Small intestine (tissue), 7 donors: ENCODE measurements around the gene CAMK1D. TPM values are rescaled to one million over a fixed set of nuclear protein-coding genes. Genes with fewer than 3 reads are reported as not detected.

Source experiments
- DNase-seq, 2 donors: peaks; one replicate each; pipeline versions ENCODE4 v3.0.0 to v3.0.0-alpha.2; 2013
- FAIRE-seq: peaks from 2 replicates; lab custom pipeline; 2012; peaks lifted over from hg19 to GRCh38; lab: Jason Lieb, UNC
- H3K27ac ChIP-seq, 3 donors: one replicate each; pipeline ENCODE4 v1.5.1; 2013; ENCODE audit warnings: low read length in 2 of 3, mild to moderate bottlenecking in 2 of 3, control low read depth in 1 of 3, inconsistent platforms in 1 of 3, low read depth in 1 of 3, moderate library complexity in 1 of 3
- H3K27me3 ChIP-seq, 3 donors: one replicate each; pipeline ENCODE4 v1.6.1; 2013; ENCODE audit warnings: low read length in 3 of 3, inconsistent platforms in 1 of 3; ENCODE audit not compliant: control insufficient read depth in 3 of 3, insufficient read depth in 3 of 3
- H3K36me3 ChIP-seq, 3 donors: one replicate each; pipeline ENCODE4 v1.6.1; 2013; ENCODE audit warnings: low read length in 3 of 3, inconsistent platforms in 1 of 3, low read depth in 1 of 3, mild to moderate bottlenecking in 1 of 3, moderate library complexity in 1 of 3; ENCODE audit not compliant: control insufficient read depth in 3 of 3, insufficient read depth in 2 of 3
- H3K4me1 ChIP-seq, 3 donors: one replicate each; pipeline ENCODE4 v1.6.1; 2013; ENCODE audit warnings: low read length in 2 of 3, inconsistent platforms in 1 of 3, low read depth in 1 of 3, mild to moderate bottlenecking in 1 of 3, moderate library complexity in 1 of 3; ENCODE audit not compliant: control insufficient read depth in 3 of 3, insufficient read depth in 2 of 3
- H3K4me3 ChIP-seq, 3 donors: one replicate each; pipeline ENCODE4 v1.5.1; 2013; ENCODE audit warnings: low read length in 3 of 3, control low read depth in 1 of 3, inconsistent platforms in 1 of 3, low read depth in 1 of 3, mild to moderate bottlenecking in 1 of 3, moderate library complexity in 1 of 3
- H3K9me3 ChIP-seq, 2 donors: one replicate each; pipeline ENCODE4 v1.6.1; 2013; ENCODE audit warnings: low read depth in 1 of 2, low read length in 1 of 2; ENCODE audit not compliant: control insufficient read depth in 2 of 2, insufficient read depth in 1 of 2
- WGBS, 3 donors: extraction: QIAGEN DNeasy Blood & Tissue Kit; methylation state at CpG; one replicate each; pipeline ENCODE4 v1.1.7; 2013; 5-methylcytosine and 5-hydroxymethylcytosine counted together
- polyA plus RNA-seq, 4 donors: library from polyadenylated mRNA; stranded (reverse) in 3 of 4; unstranded in 1 of 4; fragments of 200-250 nt in 3 of 4; fragments of 120-200 nt in 1 of 4; gene quantifications; one replicate each; pipeline versions ENCODE4 v1.2.1 to v1.2.3, GENCODE V29; 2013
- donor health status: healthy with polysubstance abuse.
- donor health status: control.
- donor health status: control.
- donor health status: Bipolar disorder and iron deficiency.
- donor health status: healthy.

CAMK1D gene
- polyA plus RNA-seq, 4 donors = 0.45 to 9.7 (median 3.8) TPM

DNA sequence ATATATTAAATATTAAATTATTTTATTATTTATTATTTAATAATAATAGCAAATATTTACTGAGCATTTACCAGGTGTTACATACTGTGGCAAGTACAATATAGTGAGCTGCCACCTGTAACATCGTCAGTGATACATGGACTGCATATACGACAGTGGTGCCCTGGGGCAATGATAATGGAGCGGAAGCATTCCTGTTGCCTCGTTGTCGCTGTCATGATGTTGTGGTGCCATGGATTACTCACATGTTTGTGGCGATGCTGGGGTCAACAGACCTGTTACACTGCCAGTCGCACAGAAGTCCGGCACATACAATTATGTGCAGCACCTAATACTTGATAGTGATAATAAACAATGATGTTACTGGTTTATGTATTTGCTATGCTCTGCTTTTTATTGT, 20.6 kb downstream of the CAMK1D start:
- Histone ChIP-seq H3K4me1 (peaks cover 0 to 2% (median 0%) of the 10 kb centered on the region in 3 donors), H3K9me3 (no peaks in the 10 kb centered on the region), H3K36me3 (no peaks in the 10 kb centered on the region), H3K27me3 (no peaks in the 10 kb centered on the region), H3K27ac (no peak overlapping the region), H3K4me3 (no peak overlapping the region)
- WGBS, 3 donors = 94 to 97% (median 97%) methylated on average over 8 of the region's 8 CpGs
- DNase-seq (no peak), FAIRE-seq (no peak)

DNA sequence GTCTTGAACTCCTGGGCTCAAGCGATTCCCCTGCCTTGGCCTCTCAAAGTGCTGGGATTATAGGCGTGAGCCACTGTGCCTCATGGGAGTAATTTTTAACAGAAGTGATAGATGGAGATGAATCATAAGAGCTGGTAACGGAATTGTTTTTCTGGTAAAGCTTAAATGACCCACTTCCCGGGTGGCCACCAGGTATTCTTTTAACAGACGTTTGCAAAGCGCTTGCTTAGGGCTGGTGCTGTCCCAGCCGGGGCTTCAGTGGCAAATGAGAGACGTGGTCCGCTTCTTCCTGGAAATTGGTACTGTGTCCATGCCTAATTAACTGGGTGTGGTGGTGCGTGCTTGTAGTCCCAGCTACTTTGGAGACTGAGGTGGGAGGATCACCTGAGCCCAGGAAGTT, 23.5 kb downstream of the CAMK1D start:
- no peaks in the 10 kb centered on the region for H3K36me3 ChIP-seq
- H3K9me3 ChIP-seq = no peaks in the 10 kb centered on the region
- DNase-seq = no peak
- no peak for FAIRE-seq
- no peaks in the 10 kb centered on the region for H3K4me1 ChIP-seq
- H3K27ac ChIP-seq = no peak overlapping the region
- no peak overlapping the region for H3K4me3 ChIP-seq
- H3K27me3 ChIP-seq = no peaks in the 10 kb centered on the region
- WGBS, 3 donors = 84 to 92% (median 88%) methylated on average over 10 of the region's 10 CpGs

DNA sequence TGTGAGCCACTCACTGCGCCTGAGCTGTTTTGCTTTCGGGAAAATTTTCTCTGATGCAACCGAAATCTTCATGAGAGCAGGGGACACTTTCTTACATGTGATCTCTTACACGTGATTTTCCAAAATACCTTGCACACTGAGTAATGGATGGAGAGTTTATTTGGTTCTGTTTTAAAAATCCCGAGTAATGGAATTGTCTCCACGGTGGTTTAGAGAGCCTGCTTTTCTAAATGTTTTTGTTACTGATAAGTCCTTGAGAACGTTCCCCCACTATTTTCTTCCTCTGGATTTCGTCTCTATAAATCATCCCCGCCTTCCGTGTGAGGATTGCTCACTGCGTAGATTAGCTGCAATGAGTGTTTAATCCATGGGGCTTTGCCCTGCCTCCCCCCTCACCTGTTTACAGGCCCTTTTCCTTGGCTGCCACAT, 25.7 kb downstream of the CAMK1D start:
- Histone ChIP-seq H3K27me3 (no peaks in the 10 kb centered on the region), H3K4me3 (no peak overlapping the region), H3K27ac (peak overlapping the region in 1 of 3 donors; percentile 5), H3K9me3 (no peaks in the 10 kb centered on the region), H3K4me1 (no peaks in the 10 kb centered on the region), H3K36me3 (no peaks in the 10 kb centered on the region)
- DNase-seq = no peak
- 78 to 86% (median 85%) methylated on average over 11 of the region's 11 CpGs for WGBS, 3 donors
- FAIRE-seq = no peak

DNA sequence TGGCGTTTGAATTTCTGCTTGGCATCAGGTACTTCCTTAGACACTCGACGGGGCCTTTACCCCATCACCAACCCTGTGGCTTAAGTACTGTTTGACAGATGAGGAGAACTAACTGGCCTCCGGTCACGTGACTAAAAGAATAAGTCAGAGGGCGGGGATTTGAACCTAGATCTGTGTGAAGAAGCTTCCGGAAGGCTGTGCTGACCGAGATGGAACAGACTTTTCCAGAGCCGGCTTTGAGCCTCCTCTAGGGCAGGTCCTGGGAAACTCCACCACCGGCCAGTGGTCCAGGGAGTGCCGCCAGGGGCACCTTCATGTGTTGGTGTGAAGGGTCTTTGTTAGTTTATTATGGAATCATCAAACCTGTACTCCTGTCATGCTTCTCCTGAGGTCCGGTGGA, 26.9 kb downstream of the CAMK1D start:
- H3K4me1 ChIP-seq = no peaks in the 10 kb centered on the region
- no peaks in the 10 kb centered on the region for H3K27me3 ChIP-seq
- H3K36me3 ChIP-seq = no peaks in the 10 kb centered on the region
- DNase-seq (no peak), FAIRE-seq (no peak)
- H3K4me3 ChIP-seq = no peak overlapping the region
- H3K9me3 ChIP-seq = no peaks in the 10 kb centered on the region
- 93 to 95% (median 94%) methylated on average over 12 of the region's 12 CpGs for WGBS, 3 donors
- H3K27ac ChIP-seq = no peak overlapping the region

DNA sequence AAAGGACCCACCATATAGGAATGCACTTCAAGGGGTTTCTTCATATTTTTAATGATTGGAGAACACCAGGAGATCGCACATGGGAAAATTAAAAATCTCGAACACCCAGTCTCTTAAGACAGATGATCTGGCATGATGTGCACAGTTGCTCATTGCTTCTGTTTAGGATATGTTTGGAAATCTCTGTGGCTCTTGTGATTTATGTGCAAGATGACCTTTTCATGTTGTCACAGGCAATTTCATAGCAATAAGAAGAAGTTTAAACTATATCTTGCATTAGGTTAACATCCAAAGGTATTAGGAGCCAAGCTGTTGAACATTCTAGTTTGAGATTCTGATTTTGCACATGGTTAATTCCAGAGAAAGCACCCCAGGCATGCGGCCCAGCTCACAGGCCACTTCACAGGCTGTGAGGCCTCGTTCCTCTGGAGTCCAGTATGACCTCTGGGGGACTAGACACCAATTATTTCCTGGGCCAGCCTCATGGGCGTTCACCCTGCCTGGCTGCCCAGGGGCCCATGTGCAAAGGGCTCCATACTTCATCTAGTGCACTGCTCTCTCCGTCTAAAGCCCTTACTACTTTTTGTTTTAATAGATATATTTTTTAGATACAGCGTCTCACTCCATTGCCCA, 28.4 kb downstream of the CAMK1D start:
- no peaks in the 10 kb centered on the region for H3K36me3 ChIP-seq
- no peak overlapping the region for H3K4me3 ChIP-seq
- WGBS, 3 donors = 82 to 85% (median 83%) methylated on average over 7 of the region's 7 CpGs
- H3K27me3 ChIP-seq = no peaks in the 10 kb centered on the region
- H3K27ac ChIP-seq = no peak overlapping the region
- FAIRE-seq (no peak), DNase-seq (no peak)
- no peaks in the 10 kb centered on the region for H3K4me1 ChIP-seq
- no peaks in the 10 kb centered on the region for H3K9me3 ChIP-seq

DNA sequence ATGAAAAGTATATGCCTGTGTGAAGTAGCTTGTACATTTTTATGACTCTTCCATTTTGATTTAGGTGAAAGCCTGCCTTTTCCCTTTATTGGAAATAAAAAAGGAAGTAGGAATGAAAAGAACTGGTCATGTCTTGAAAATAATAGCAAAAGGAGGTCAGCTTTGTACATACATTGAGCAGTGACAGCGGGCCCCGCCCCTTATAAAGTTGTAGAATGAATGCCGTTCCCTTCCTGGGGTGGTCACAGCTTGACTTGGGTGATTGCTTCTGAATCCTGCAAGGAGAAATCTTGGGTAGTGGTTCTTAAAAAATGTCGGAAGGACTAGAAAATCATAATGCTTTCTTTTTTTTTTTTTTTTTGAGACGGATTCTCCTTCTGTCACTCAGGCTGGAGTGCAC, 31.7 kb downstream of the CAMK1D start:
- Histone ChIP-seq H3K36me3 (no peaks in the 10 kb centered on the region), H3K4me3 (no peak overlapping the region), H3K4me1 (no peaks in the 10 kb centered on the region), H3K27me3 (no peaks in the 10 kb centered on the region), H3K9me3 (no peaks in the 10 kb centered on the region), H3K27ac (no peak overlapping the region)
- WGBS, 3 donors = 94 to 98% (median 95%) methylated on average over 5 of the region's 5 CpGs
- no peak for FAIRE-seq
- DNase-seq = no peak

DNA sequence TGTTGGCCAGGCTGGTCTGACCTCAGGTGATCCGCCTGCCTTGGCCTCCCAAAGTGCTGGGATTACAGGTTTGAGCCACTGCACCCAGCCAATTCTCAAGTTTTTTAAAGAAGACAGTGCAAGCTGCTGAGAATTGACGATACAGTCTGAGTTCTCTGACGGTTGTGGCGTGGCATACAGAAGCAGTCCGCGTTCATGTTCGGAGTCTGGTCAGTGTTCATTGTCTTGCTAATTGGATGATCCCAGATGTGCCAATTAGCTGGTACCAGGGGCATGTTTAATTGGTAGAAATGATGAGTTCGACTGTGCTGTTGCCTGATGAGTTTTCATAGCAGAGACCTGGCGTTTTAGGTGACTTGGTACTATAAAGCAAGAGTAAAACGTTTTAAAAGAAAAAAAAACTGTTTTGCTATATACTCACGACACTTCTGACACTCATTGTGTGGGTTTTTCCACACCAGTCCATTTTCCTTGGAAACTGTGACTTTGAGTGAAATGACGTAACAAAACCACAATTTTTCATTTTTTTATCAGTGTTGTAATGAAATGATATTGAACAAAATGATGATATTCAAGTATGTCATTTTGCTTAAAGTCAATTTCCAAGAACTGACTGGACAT, 32.3 kb downstream of the CAMK1D start:
- 83 to 93% (median 89%) methylated on average over 12 of the region's 12 CpGs for WGBS, 3 donors
- Histone ChIP-seq H3K27me3 (no peaks in the 10 kb centered on the region), H3K4me1 (no peaks in the 10 kb centered on the region), H3K27ac (no peak overlapping the region), H3K4me3 (no peak overlapping the region), H3K36me3 (no peaks in the 10 kb centered on the region), H3K9me3 (no peaks in the 10 kb centered on the region)
- DNase-seq (no peak), FAIRE-seq (no peak)

DNA sequence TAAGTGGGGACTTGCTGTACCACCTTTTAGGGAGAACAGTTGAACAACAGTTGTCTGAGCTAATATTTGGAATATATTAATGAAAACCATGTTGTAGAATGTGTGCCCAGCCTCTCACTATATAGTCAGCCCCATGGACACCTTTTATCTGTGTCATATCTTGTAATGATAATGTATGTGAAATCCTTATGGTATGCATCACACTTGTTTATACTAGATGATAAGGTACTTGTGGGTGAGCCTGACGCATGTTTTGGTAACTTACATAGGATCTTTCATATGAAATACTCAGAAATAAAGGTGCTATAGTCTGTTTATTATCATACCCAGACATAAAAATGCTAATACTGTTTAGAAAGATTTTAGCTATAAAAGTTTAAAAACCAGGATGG, 32.8 kb downstream of the CAMK1D start:
- no peaks in the 10 kb centered on the region for H3K9me3 ChIP-seq
- H3K36me3 ChIP-seq = no peaks in the 10 kb centered on the region
- H3K27me3 ChIP-seq = no peaks in the 10 kb centered on the region
- DNase-seq = no peak
- H3K4me1 ChIP-seq = no peaks in the 10 kb centered on the region
- WGBS, 3 donors = 83 to 95% (median 86%) methylated on average over 1 of the region's 1 CpG
- FAIRE-seq = no peak
- no peak overlapping the region for H3K27ac ChIP-seq
- no peak overlapping the region for H3K4me3 ChIP-seq
